SH-SY5Y (cell line): ENCODE data around the gene RIPK4.

Source experiments
- GATA2 ChIP-seq: IDR thresholded peaks from 2 replicates; pipeline ENCODE4 v1.6.1; 2011; ENCODE audit warnings: mild to moderate bottlenecking, low read depth, low read length
- GATA3 ChIP-seq: IDR thresholded peaks from 2 replicates; pipeline ENCODE4 v1.6.1; 2011; ENCODE audit warnings: low read depth, mild to moderate bottlenecking, low read length, moderate library complexity

DNA sequence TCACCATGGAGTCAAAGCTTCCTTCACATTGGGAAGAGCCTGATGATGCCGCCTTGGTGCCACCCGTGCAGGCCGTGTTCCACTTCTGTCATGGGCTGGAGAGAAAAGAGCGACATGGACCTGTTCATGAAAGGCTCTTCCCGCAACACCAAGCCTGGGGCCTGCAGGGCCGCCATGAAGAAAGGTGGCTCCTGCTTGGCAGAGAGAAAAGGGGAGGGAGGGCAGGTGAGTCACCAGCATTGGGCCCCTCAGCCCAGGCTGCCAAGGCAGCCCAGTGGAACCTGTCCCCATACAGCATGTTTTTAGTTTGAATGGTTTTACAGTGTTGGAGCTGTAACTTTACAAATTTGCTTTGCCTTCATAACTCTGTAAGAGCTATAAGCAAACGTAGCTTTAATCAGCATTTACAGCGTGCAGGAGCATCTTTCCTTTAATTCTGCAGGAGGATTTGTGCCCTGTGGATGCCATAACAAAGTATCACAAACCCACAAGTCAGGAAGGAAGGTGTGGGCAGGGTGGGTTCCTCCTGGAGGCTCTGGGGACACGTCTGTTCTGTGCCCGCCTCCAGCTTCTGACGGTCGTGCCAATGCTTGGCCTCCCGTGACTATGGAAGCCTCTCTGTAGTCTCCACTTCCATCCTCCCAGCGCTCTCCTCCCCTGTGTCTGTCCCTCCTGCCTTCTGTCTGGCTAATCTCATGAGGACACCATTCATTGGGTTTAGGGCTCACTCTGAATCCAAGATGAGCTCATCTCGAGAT lies 49.1 kb downstream of the RIPK4 start:
- TF ChIP-seq GATA2 (no peak), GATA3 (no peak)
